Body of pancreas (tissue), 4 donors: Measurements from ENCODE around the gene CLNK. TPM values are rescaled to one million over a fixed set of nuclear protein-coding genes. Genes with fewer than 3 reads are reported as not detected.

Source experiments
- ATAC-seq: fragments of 150-250 bp; one replicate; pipeline ENCODE4 v1.9.1; 2016
- DNase-seq, 4 donors: peaks; one replicate each; pipeline ENCODE4 v3.0.0-alpha.2; 2019
- H3K27ac ChIP-seq, 4 donors: fragments of 200-600 bp; sonication (generic); 1 replicate in 3 of 4; 2 replicates in 1 of 4; pipeline versions ENCODE4 v1.5.1 to v1.6.1; 2016 to 2019; ENCODE audit warnings: mild to moderate bottlenecking in 1 of 4, mixed read lengths in 1 of 4, moderate library complexity in 1 of 4
- H3K27me3 ChIP-seq, 2 donors: fragments of 200-600 bp; sonication (generic); one replicate each; pipeline ENCODE4 v1.6.0; 2016; ENCODE audit warnings: mild to moderate bottlenecking in 1 of 2
- H3K36me3 ChIP-seq, 2 donors: fragments of 200-600 bp; sonication (generic); replicated peaks in 1 of 2; 2 replicates each; pipeline ENCODE4 v1.5.1; 2016; ENCODE audit warnings: low read depth in 2 of 2; ENCODE audit not compliant: insufficient read depth in 1 of 2
- H3K4me1 ChIP-seq: fragments of 200-600 bp; sonication (generic); one replicate; pipeline ENCODE4 v1.6.0; 2016
- H3K4me3 ChIP-seq, 2 donors: fragments of 200-600 bp; sonication (generic); 1 replicate in 1 of 2; 2 replicates in 1 of 2; pipeline ENCODE4 v1.5.1; 2016 to 2019
- H3K9me3 ChIP-seq, 3 donors: fragments of 200-600 bp; sonication (generic); 1 replicate in 2 of 3; 2 replicates in 1 of 3; pipeline ENCODE4 v1.5.1; 2016
- POLR2A ChIP-seq, 3 donors: fragments of 450-650 bp; IDR thresholded peaks; one replicate each; pipeline ENCODE4 v1.6.1; 2016; ENCODE audit warnings: antibody characterized with exemption in 3 of 3, mild to moderate bottlenecking in 2 of 3
- WGBS, 2 donors: methylation state at CpG; one replicate each; pipeline ENCODE4 v1.1.5; 2017; 5-methylcytosine and 5-hydroxymethylcytosine counted together
- intact Hi-C: fragments of 100-400 bp; cut with DNase I; formaldehyde crosslinking; loops from one replicate; pipeline ENCODE4 v1.15.1; 2023
- total RNA-seq, 2 donors: library from RNA; depleted of rRNA; stranded (reverse); fragments of >200 nt; gene quantifications; one replicate each; pipeline ENCODE4 v1.1.0, GENCODE V29; 2016
- TF ChIP-seq, protein P1 (sequence below), 7 experiments: fragments of 450-650 bp in 4 of 7; fragments of 200-600 bp in 3 of 7; sonication (generic) in 3 of 7; IDR thresholded peaks; one replicate each; pipeline ENCODE4 v1.5.1; 2016 to 2019; ENCODE audit warnings: antibody characterized with exemption in 7 of 7

CLNK gene
- total RNA-seq, 2 donors from 2014 or later, result 1.0 TPM; not detected in 1

DNA sequence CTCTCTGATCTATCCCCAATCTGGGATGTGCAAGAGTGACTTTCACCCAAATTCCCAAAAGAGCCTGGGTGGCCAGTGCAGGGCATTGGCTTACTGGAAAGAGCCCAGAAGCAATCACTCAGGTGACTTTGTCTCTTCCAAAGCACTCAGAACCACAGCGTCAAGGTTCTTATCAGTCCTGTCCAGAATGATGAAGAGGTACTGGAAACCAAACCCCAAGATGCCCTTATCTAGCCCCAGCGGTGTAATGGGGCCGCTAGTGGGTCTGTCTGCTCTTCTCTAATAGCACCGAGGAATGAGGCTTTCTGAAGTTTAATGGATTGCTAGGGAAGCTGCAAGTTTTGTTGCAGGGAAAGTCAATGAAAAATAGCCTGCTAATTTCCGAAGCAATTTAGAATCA, 21.6 kb downstream of the CLNK start:
- intact Hi-C loops, result no loop called here
- Histone ChIP-seq H3K27ac (no peak overlapping the region), H3K36me3 (no peaks in the 10 kb centered on the region), H3K4me3 (no peak overlapping the region), H3K4me1 (no peaks in the 10 kb centered on the region), H3K9me3 (no peaks in the 10 kb centered on the region), H3K27me3 (no peaks in the 10 kb centered on the region)
- ATAC-seq, result no peak
- DNase-seq, result no peak
- no peak for TF ChIP-seq POLR2A (IDR thresholded peaks at IDR 0.05)
- TF ChIP-seq, protein P1, sequence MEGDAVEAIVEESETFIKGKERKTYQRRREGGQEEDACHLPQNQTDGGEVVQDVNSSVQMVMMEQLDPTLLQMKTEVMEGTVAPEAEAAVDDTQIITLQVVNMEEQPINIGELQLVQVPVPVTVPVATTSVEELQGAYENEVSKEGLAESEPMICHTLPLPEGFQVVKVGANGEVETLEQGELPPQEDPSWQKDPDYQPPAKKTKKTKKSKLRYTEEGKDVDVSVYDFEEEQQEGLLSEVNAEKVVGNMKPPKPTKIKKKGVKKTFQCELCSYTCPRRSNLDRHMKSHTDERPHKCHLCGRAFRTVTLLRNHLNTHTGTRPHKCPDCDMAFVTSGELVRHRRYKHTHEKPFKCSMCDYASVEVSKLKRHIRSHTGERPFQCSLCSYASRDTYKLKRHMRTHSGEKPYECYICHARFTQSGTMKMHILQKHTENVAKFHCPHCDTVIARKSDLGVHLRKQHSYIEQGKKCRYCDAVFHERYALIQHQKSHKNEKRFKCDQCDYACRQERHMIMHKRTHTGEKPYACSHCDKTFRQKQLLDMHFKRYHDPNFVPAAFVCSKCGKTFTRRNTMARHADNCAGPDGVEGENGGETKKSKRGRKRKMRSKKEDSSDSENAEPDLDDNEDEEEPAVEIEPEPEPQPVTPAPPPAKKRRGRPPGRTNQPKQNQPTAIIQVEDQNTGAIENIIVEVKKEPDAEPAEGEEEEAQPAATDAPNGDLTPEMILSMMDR (IDR thresholded peaks at IDR 0.05), result no peak
- 9 to 26% methylated on average over 5 of the region's 5 CpGs for WGBS, 2 donors

DNA sequence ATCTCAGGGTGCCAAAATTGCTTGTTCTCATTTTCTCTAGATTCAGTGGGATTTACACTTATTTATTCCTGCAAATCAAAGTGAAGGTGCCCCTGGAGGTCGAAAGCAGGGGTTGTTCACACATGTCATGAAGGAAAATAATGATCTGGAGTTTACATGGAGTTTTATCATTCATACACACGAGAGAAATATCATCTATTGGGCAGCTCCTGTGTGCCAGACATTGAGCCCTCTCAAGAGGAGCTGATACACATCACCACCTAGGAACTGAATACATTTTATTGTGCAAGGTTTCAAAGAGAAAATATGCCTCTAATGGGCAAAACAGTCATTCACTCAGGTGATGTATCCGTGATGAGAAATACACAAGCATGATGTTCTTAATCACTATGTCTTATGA, 23.5 kb downstream of the CLNK start:
- no peak overlapping the region for H3K27ac ChIP-seq
- H3K4me1 ChIP-seq, result peaks cover 11% of the 10 kb centered on the region
- H3K9me3 ChIP-seq, result no peaks in the 10 kb centered on the region
- no peaks in the 10 kb centered on the region for H3K27me3 ChIP-seq
- H3K36me3 ChIP-seq, result no peaks in the 10 kb centered on the region
- no peak overlapping the region for H3K4me3 ChIP-seq
- WGBS, 2 donors, result 36 to 47% methylated on average over 3 of the region's 3 CpGs
- intact Hi-C loops, result no loop called here
- no peak for TF ChIP-seq POLR2A (IDR thresholded peaks at IDR 0.05)
- TF ChIP-seq, protein P1 (IDR thresholded peaks at IDR 0.05), result no peak
- no peak for DNase-seq
- no peak for ATAC-seq

DNA sequence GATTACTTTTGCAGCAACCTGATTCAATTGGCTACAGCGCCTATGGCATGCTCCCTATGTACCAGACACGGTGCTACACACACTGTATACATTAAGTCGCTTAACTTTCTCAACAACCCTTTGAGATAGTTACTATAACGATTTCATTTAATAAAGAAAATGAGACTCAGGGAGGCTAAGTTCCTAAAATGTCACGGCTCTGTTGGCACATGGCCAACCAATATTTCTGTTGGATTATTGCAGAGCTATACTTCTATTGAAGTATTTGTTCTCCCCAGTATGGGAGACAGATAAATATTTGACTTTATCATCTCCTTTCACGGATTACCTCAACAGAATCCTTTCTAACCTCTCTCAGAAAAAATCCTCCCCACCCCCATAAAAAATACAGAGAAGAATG, 25.3 kb downstream of the CLNK start:
- DNase-seq, result no peak
- ATAC-seq, result no peak
- intact Hi-C loops, result no loop called here
- TF ChIP-seq POLR2A (IDR thresholded peaks at IDR 0.05), result no peak
- TF ChIP-seq, protein P1 (IDR thresholded peaks at IDR 0.05), result no peak
- no peaks in the 10 kb centered on the region for H3K36me3 ChIP-seq
- H3K4me3 ChIP-seq, result no peak overlapping the region
- H3K27ac ChIP-seq, result no peak overlapping the region
- no peaks in the 10 kb centered on the region for H3K27me3 ChIP-seq
- peaks cover 11% of the 10 kb centered on the region for H3K4me1 ChIP-seq
- 65 to 72% methylated on average over 6 of the region's 6 CpGs for WGBS, 2 donors
- H3K9me3 ChIP-seq, result no peaks in the 10 kb centered on the region

DNA sequence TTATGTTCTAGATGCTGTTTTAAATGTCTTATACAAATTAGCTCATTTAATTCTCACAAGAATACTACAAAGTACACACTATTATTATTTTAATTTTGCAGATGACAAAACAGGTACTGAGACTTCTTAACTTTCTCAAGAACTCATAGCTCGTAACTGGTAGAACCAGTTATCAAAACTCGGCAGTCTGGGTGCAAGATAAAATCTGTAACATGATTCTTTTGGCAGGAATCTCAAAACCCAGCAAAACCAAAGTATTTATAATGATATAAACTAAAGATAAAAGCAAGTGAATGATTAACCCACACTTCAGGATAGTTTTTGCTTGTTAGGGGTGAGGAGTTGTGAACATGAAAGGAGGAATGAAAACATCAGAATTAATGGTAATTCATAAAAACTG, 27.6 kb downstream of the CLNK start:
- no peak for TF ChIP-seq POLR2A (IDR thresholded peaks at IDR 0.05)
- TF ChIP-seq, protein P1 (IDR thresholded peaks at IDR 0.05), result no peak
- no peaks in the 10 kb centered on the region for H3K9me3 ChIP-seq
- peak overlapping the region in 1 of 4 donors; percentile 4 for H3K27ac ChIP-seq
- peaks cover 11% of the 10 kb centered on the region for H3K4me1 ChIP-seq
- DNase-seq, result peak in 1 of 4 donors; percentile 19
- no peaks in the 10 kb centered on the region for H3K27me3 ChIP-seq
- H3K36me3 ChIP-seq, result no peaks in the 10 kb centered on the region
- no peak overlapping the region for H3K4me3 ChIP-seq
- ATAC-seq, result peak; percentile 64
- 2 to 12% methylated on average over 2 of the region's 2 CpGs for WGBS, 2 donors
- intact Hi-C loops, result no loop called here

DNA sequence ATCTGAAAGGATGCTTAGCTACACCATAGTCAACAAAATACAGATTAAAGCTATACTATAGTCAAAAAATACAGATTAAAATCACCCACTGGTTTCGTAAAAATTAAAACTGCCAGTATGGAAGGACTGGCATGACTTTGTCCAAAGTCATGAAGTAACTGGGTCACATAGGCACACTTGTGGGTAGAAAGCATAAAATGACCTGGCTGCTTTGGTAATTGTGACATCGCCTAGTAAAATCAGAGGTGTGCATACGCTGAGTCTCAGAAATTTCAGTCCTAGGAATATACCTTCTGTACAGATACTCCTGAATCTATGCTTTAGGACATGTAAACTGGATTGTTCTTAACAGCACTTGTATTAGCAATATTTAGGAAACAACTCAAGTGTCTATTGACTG, 28.1 kb downstream of the CLNK start:
- WGBS, 2 donors, result 79 to 94% methylated on average over 3 of the region's 3 CpGs
- intact Hi-C loops, result no loop called here
- Histone ChIP-seq H3K27me3 (no peaks in the 10 kb centered on the region), H3K4me1 (peaks cover 11% of the 10 kb centered on the region), H3K9me3 (no peaks in the 10 kb centered on the region), H3K4me3 (no peak overlapping the region), H3K27ac (no peak overlapping the region), H3K36me3 (no peaks in the 10 kb centered on the region)
- ATAC-seq (no peak), DNase-seq (no peak)
- TF ChIP-seq, protein P1 (IDR thresholded peaks at IDR 0.05), result no peak
